Nasal cavity respiratory epithelium epithelial cell of viscerocranial mucosa (primary cell): ENCODE data around the gene WWC1. TPM values are rescaled to one million over a fixed set of nuclear protein-coding genes. Genes with fewer than 3 reads are reported as not detected.

Experiments used
- total RNA-seq: library from RNA; depleted of rRNA; stranded (reverse); fragments of >200 nt; gene quantifications from 2 replicates; pipeline ENCODE4 v1.2.3, GENCODE V29; 2014

Gene WWC1
- 27.7 and 45.8 TPM in 2 replicates for total RNA-seq

DNA sequence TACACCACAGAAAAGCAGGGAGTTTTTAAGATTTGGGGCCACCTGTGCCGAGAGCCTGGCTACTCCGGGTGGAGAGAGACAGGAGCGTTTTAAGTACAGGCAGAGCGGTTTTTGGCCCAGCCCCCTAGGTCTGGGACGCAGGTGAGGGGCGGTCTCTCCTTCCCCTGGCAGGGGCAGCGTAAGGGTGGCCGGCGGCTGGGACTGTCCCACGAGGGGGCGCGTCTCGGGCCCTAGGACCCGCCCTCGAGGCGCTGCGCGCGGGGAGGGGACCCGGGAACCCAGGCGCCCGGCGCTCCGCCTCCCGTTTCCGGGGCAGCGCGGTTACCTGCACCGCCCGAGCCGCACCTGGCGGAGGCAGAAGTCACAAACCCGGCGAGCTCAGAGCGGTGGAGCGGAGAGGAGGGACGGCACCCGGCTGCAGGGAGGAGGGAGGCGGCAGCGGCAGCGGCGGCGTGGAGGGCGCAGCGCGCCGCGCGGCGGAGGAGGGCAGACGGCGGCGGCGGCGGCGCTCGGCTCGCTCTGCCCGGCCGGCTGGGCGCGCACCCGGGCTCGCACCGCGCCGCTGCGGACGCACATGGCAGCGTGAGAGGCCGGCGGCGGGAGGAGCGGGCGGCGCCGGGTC lies at the start of gene WWC1:
Gene WWC1, plus strand, starts transcription at position 304 of the 622 bp plus-strand sequence. CDS start 508 bp downstream, outside the sequence.

DNA sequence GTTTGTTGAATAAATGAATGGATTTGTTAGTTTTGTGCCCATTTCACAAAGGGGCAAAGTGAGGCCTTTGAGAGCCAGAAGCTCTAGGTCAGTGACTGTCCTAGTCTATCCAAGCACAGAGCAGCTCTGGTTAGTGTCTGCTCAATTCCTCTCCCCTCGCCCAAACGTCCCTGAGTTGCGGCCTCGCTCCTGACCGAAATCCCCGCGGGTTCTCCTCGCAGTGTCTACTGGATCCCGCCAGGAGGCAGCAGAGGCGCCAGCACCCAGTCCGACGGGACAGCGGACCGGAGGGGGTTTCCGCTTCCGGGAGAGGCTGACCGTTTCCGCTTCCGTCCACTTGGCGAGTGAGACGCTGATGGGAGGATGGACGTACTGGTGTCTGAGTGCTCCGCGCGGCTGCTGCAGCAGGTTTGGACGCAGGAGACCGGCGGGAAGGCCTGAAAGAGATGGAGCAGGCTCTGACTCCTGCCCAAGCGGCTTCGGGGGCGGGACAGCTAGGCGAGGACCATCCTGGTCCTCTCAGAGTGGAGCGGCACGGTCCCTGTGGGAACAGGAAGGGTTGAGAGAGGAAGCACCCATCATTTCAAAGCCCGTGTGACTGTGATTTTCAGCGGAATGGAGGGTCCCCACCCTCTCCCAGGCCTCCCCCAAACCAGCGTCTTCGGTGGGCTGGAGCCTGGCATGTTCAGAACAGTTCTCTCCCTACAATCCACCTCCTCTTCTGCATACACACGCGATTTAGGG lies 194.9 kb downstream of the WWC1 start, which contains the start of gene RARS1:
Gene RARS1, plus strand, starts transcription at position 336 of the 744 bp plus-strand sequence. Its CDS starts 28 bp downstream, at position 364.

Other genes with a start within 250 kb of the WWC1 start
- 117 and 133 TPM in 2 replicates for gene RARS1, start 194.8 kb downstream of the WWC1 start, total RNA-seq
- 0.14 and 3.1 TPM in 2 replicates for gene FBLL1, start 237.7 kb downstream of the WWC1 start, total RNA-seq